A549 (cell line): ENCODE data around the gene PVALEF. TPM values are rescaled to one million over a fixed set of nuclear protein-coding genes. Genes with fewer than 3 reads are reported as not detected.
"Not testable (repeated sequence)": the region's sequence is repeated elsewhere in the genome, so short reads cannot be mapped to it uniquely, and the experiment has no call there.

ENCODE experiments used
- ATAC-seq, 2 experiments: fragments of 200-7000 bp in 1 of 2; fragments of >200 bp in 1 of 2; cut with Nextera tagmentation in 1 of 2; cut with Tn5 transposase in 1 of 2; 3 replicates each; pipeline versions ENCODE4 v1.8.0 to v1.9.1; 2018 to 2020; ENCODE audit warnings: mild to moderate bottlenecking in 1 of 2, moderate library complexity in 1 of 2
- CTCF ChIA-PET: fragments of 300-600 bp; sonication (Branson Sonifier 250); formaldehyde crosslinking; extraction: SDS; loops from one replicate; lab custom pipeline; 2021; ENCODE audit warnings: antibody characterized with exemption, inconsistent platforms; lab: Yijun Ruan, JAX
- POLR2A ChIA-PET: fragments of 350-600 bp; formaldehyde crosslinking; extraction: SDS; loops from one replicate; lab custom pipeline; 2021; ENCODE audit warnings: antibody characterized with exemption, inconsistent platforms; lab: Yijun Ruan, JAX
- DNase-seq, 2 experiments: peaks; one replicate each; pipeline versions ENCODE4 v3.0.0 to v3.0.0-alpha.2; 2011 to 2016; ENCODE audit warnings: low read depth in 1 of 2, low spot score in 1 of 2
- FAIRE-seq: peaks from 2 replicates; lab custom pipeline; 2011; peaks lifted over from hg19 to GRCh38; lab: Jason Lieb, UNC
- H3K27ac ChIP-seq, 2 experiments: fragments of >200 bp; sonication (Bioruptor Twin); formaldehyde crosslinking; 3 replicates each; pipeline ENCODE4 v1.5.1; 2016 to 2017
- H3K4me1 ChIP-seq: fragments of >200 bp; sonication (Bioruptor Twin); formaldehyde crosslinking; 3 replicates; pipeline ENCODE4 v1.6.1; 2016
- H3K4me2 ChIP-seq: fragments of >200 bp; sonication (Bioruptor Twin); formaldehyde crosslinking; 3 replicates; pipeline ENCODE4 v1.6.1; 2016
- H3K4me3 ChIP-seq: fragments of >200 bp; sonication (Bioruptor Twin); formaldehyde crosslinking; 3 replicates; pipeline ENCODE4 v1.5.1; 2016
- H3K9me3 ChIP-seq: fragments of >200 bp; sonication (Bioruptor Twin); formaldehyde crosslinking; 3 replicates; pipeline ENCODE4 v1.6.1; 2016
- BCL3 ChIP-seq: fragments of >200 bp; sonication (Bioruptor Twin); formaldehyde crosslinking; IDR thresholded peaks from 3 replicates; pipeline ENCODE4 v1.6.1; 2016
- BHLHE40 ChIP-seq: IDR thresholded peaks from 2 replicates; pipeline ENCODE4 v1.6.1; 2012; ENCODE audit warnings: low read depth, low read length, inconsistent platforms
- CBX2 ChIP-seq: fragments of 200-600 bp; sonication (generic); IDR thresholded peaks from 2 replicates; pipeline ENCODE4 v1.6.1; 2016; ENCODE audit warnings: low read depth, mild to moderate bottlenecking, borderline replicate concordance
- EHMT2 ChIP-seq: fragments of 200-600 bp; sonication (generic); IDR thresholded peaks from 2 replicates; pipeline ENCODE4 v1.6.1; 2016; ENCODE audit warnings: antibody characterized with exemption, low read depth, mild to moderate bottlenecking, moderate library complexity
- EP300 ChIP-seq, 2 experiments: fragments of >200 bp; sonication (Bioruptor Twin); formaldehyde crosslinking; IDR thresholded peaks; 2 replicates in 1 of 2; 3 replicates in 1 of 2; pipeline ENCODE4 v1.6.1; 2016 to 2017
- FOSB ChIP-seq: fragments of 250-450 bp; sonication (Bioruptor Pico); IDR thresholded peaks from 2 replicates; pipeline ENCODE4 v1.5.0; 2020; ENCODE audit warnings: mild to moderate bottlenecking, moderate library complexity
- FOXS1 ChIP-seq: fragments of 250-450 bp; sonication (Bioruptor Pico); IDR thresholded peaks from 2 replicates; pipeline ENCODE4 v1.5.0; 2020; ENCODE audit warnings: mild to moderate bottlenecking, moderate library complexity
- HMGXB4 ChIP-seq: fragments of 250-450 bp; sonication (Bioruptor Pico); IDR thresholded peaks from 2 replicates; pipeline ENCODE4 v1.5.0; 2021; ENCODE audit warnings: mild to moderate bottlenecking, moderate library complexity, borderline replicate concordance
- HOXA7 ChIP-seq: fragments of 250-450 bp; sonication (Bioruptor Pico); IDR thresholded peaks from 2 replicates; pipeline ENCODE4 v1.5.0; 2020; ENCODE audit warnings: mild to moderate bottlenecking, moderate library complexity
- JUNB ChIP-seq: fragments of >200 bp; sonication (Bioruptor Twin); formaldehyde crosslinking; IDR thresholded peaks from 2 replicates; pipeline ENCODE4 v1.6.1; 2016
- MAZ ChIP-seq: fragments of 150-350 bp; IDR thresholded peaks from 2 replicates; pipeline ENCODE4 v1.6.1; 2014; ENCODE audit warnings: antibody characterized with exemption, low read depth, low read length, borderline replicate concordance
- NR3C1 ChIP-seq: fragments of >200 bp; sonication (Bioruptor Twin); formaldehyde crosslinking; IDR thresholded peaks from 3 replicates; pipeline ENCODE4 v1.6.1; 2017
- RFX5 ChIP-seq: fragments of 450-650 bp; IDR thresholded peaks from 2 replicates; pipeline ENCODE4 v1.7.1; 2014; ENCODE audit warnings: antibody characterized with exemption, mild to moderate bottlenecking, moderate library complexity
- TFCP2L1 ChIP-seq: fragments of 250-450 bp; sonication (Bioruptor Pico); IDR thresholded peaks from 2 replicates; pipeline ENCODE4 v1.5.0; 2021; ENCODE audit warnings: mild to moderate bottlenecking
- USF2 ChIP-seq: fragments of 450-650 bp; IDR thresholded peaks from 2 replicates; pipeline ENCODE4 v1.6.1; 2014; ENCODE audit warnings: antibody characterized with exemption
- WGBS: methylation state at CpG from one replicate; pipeline ENCODE4 v1.1.6; 2017; ENCODE audit errors: missing lambda C conversion rate; 5-methylcytosine and 5-hydroxymethylcytosine counted together
- polyA plus RNA-seq, 4 experiments: library from polyadenylated mRNA; depleted of rRNA in 3 of 4; stranded (reverse); fragments of >200 nt; fragmentation: RNase III in 1 of 4; extraction: RNeasy Plus Mini Kit Qiagen cat#74134 plus additional on column Dnase treatment in 1 of 4; gene quantifications; 2 replicates in 3 of 4; 3 replicates in 1 of 4; pipeline ENCODE4 v1.2.3, GENCODE V29; 2011 to 2017
- TF ChIP-seq, protein P1 (sequence below): IDR thresholded peaks from 2 replicates; pipeline ENCODE4 v1.6.1; 2012

Gene PVALEF
- polyA plus RNA-seq, 2 of the 4 experiments (the other 2 are of a cell fraction): not detected

GRCh38 chr17:81153340-81153803 is 11.9 kb upstream of the PVALEF start:
- no peak for DNase-seq
- WGBS: 65% methylated on average over 17 of the region's 17 CpGs

DNA sequence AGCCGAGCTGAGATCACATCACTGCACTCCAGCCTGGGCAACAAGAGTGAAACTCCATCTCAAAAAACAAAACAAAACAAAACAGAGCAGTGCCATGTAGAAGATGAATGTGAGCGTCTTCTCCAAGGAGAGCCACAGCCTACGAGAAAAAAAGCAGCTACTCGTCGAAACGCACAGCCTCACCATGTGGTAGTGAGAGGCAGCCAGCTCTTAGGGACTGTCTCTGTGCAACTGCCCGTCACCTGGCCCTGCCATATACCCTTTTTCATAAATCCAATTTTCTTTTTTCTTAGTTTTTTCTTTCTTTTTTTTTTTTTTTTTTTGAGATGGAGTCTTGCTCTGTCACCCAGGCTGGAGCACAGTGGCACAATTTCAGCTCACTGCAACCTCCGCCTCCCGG is 11.3 kb upstream of the PVALEF start:
- WGBS: 70% methylated on average over 9 of the region's 9 CpGs
- ATAC-seq, POLR2A ChIA-PET, H3K4me3 ChIP-seq, H3K4me1 ChIP-seq, H3K9me3 ChIP-seq, FAIRE-seq, H3K4me2 ChIP-seq, H3K27ac ChIP-seq, DNase-seq: not testable (repeated sequence)
- CTCF ChIA-PET: interaction anchor here (0.5 to 11.4 kb wide), 4 partner anchors 11 to 71 kb away, joined by 3 to 121 read pairs (median 14); no protein-coding TSS in a partner anchor

More at GRCh38 chr17:81153340-81153803, 11.9 kb upstream of the PVALEF start:
- Histone ChIP-seq H3K4me1 (no peaks in the 10 kb centered on the region), H3K4me2 (no peak overlapping the region), H3K4me3 (no peak overlapping the region), H3K9me3 (no peaks in the 10 kb centered on the region), H3K27ac (no peak overlapping the region)
- FAIRE-seq: no peak
- ChIA-PET CTCF (interaction anchor here (0.5 to 11.4 kb wide), 6 partner anchors 10 to 72 kb away, joined by 3 to 121 read pairs (median 4); no protein-coding TSS in a partner anchor), POLR2A (no interaction called here)
- no peak for TF ChIP-seq NR3C1
- no peak for TF ChIP-seq BCL3
- no peak for TF ChIP-seq FOSB
- no peak for TF ChIP-seq USF2
- TF ChIP-seq HMGXB4 (CRISPR knock-in tag): no peak
- no peak for TF ChIP-seq TFCP2L1 (CRISPR knock-in tag)
- no peak for TF ChIP-seq RFX5
- no peak for TF ChIP-seq MAZ
- TF ChIP-seq JUNB: no peak
- TF ChIP-seq CBX2: no peak
- TF ChIP-seq, protein P1, sequence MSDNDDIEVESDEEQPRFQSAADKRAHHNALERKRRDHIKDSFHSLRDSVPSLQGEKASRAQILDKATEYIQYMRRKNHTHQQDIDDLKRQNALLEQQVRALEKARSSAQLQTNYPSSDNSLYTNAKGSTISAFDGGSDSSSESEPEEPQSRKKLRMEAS: no peak
- no peak for TF ChIP-seq HOXA7 (CRISPR knock-in tag)
- no peak for TF ChIP-seq BHLHE40
- no peak for TF ChIP-seq FOXS1 (CRISPR knock-in tag)
- no peak for TF ChIP-seq EHMT2
- ATAC-seq: no peak

- Histone ChIP-seq H3K4me3 (no peak overlapping the region), H3K27ac (no peak overlapping the region), H3K4me2 (no peak overlapping the region), H3K4me1 (no peaks in the 10 kb centered on the region), H3K9me3 (no peaks in the 10 kb centered on the region)
- FAIRE-seq (no peak), DNase-seq (no peak), ATAC-seq (no peak)
- WGBS: 83% methylated on average over 18 of the region's 18 CpGs
- TF ChIP-seq MAZ: no peak
- no peak for TF ChIP-seq EP300 (IDR thresholded peaks at IDR 0.05)
- POLR2A ChIA-PET: no interaction called here
- CTCF ChIA-PET: interaction anchor here (2.1 to 11.4 kb wide), 2 partner anchors 11 to 18 kb away, joined by 4 to 121 read pairs; no protein-coding TSS in a partner anchor
Measured at GRCh38 chr17:81154961-81155360, 10.3 kb upstream of the PVALEF start.
